Astrocyte (in vitro differentiated cells and primary cell): ENCODE data around the gene AGBL5. TPM values are rescaled to one million over a fixed set of nuclear protein-coding genes. Genes with fewer than 3 reads are reported as not detected.

ENCODE experiments used
- DNase-seq: peaks from one replicate; pipeline ENCODE4 v3.0.0-alpha.2; 2010; ENCODE audit warnings: low read depth
- FAIRE-seq: peaks from 2 replicates; lab custom pipeline; 2011; peaks lifted over from hg19 to GRCh38; lab: Jason Lieb, UNC
- H2AFZ ChIP-seq: 2 replicates; pipeline ENCODE4 v1.6.0; 2012; ENCODE audit warnings: low read depth, low read length, inconsistent platforms
- H3K27ac ChIP-seq: 2 replicates; pipeline ENCODE4 v1.5.1; 2011; ENCODE audit warnings: low read depth, low read length, inconsistent platforms
- H3K27me3 ChIP-seq: 2 replicates; pipeline ENCODE4 v1.6.0; 2011; ENCODE audit warnings: low read length, inconsistent platforms; ENCODE audit not compliant: insufficient read depth
- H3K36me3 ChIP-seq: 2 replicates; pipeline ENCODE4 v1.5.1; 2011; ENCODE audit warnings: low read length, inconsistent platforms; ENCODE audit not compliant: insufficient read depth
- H3K4me1 ChIP-seq: 2 replicates; pipeline ENCODE4 v1.5.1; 2011; ENCODE audit warnings: low read length, inconsistent platforms; ENCODE audit not compliant: insufficient read depth
- H3K4me2 ChIP-seq: 2 replicates; pipeline ENCODE4 v1.6.0; 2012; ENCODE audit warnings: low read length, inconsistent platforms
- H3K4me3 ChIP-seq: 2 replicates; pipeline ENCODE4 v1.5.1; 2011; ENCODE audit warnings: low read depth, mild to moderate bottlenecking, low read length, inconsistent platforms; ENCODE audit not compliant: insufficient read depth
- H3K79me2 ChIP-seq: 2 replicates; pipeline ENCODE4 v1.6.0; 2012; ENCODE audit warnings: mild to moderate bottlenecking, low read length, inconsistent platforms; ENCODE audit not compliant: insufficient read depth
- H3K9ac ChIP-seq: 2 replicates; pipeline ENCODE4 v1.6.0; 2012; ENCODE audit warnings: mild to moderate bottlenecking, low read length, inconsistent platforms
- H3K9me3 ChIP-seq: 2 replicates; pipeline ENCODE4 v1.5.1; 2012; ENCODE audit warnings: low read depth, mild to moderate bottlenecking, low read length, inconsistent platforms; ENCODE audit not compliant: insufficient read depth
- H4K20me1 ChIP-seq: 2 replicates; pipeline ENCODE4 v1.6.0; 2012; ENCODE audit warnings: low read length, inconsistent platforms; ENCODE audit not compliant: insufficient read depth
- H3K27ac Mint-ChIP-seq: one replicate; pipeline ENCODE4 v1.8.0; 2021; ENCODE audit warnings: mild to moderate bottlenecking, mixed read lengths; ENCODE audit not compliant: unreplicated experiment
- H3K27me3 Mint-ChIP-seq: one replicate; pipeline ENCODE4 v1.8.0; 2021; ENCODE audit warnings: low read depth, mixed read lengths; ENCODE audit not compliant: unreplicated experiment
- H3K36me3 Mint-ChIP-seq: one replicate; pipeline ENCODE4 v1.8.0; 2021; ENCODE audit warnings: low read depth, mixed read lengths; ENCODE audit not compliant: unreplicated experiment
- H3K4me1 Mint-ChIP-seq: one replicate; pipeline ENCODE4 v1.8.0; 2021; ENCODE audit warnings: low read depth, mixed read lengths; ENCODE audit not compliant: unreplicated experiment
- H3K4me3 Mint-ChIP-seq: one replicate; pipeline ENCODE4 v1.8.0; 2021; ENCODE audit warnings: mild to moderate bottlenecking, moderate library complexity, mixed read lengths; ENCODE audit not compliant: unreplicated experiment
- H3K9me3 Mint-ChIP-seq: one replicate; pipeline ENCODE4 v1.8.0; 2021; ENCODE audit warnings: mild to moderate bottlenecking, mixed read lengths; ENCODE audit not compliant: unreplicated experiment
- CTCF ChIP-seq: IDR thresholded peaks from 2 replicates; pipeline ENCODE4 v1.5.1; 2011; ENCODE audit warnings: low read depth, mild to moderate bottlenecking, inconsistent platforms, low read length, moderate library complexity; ENCODE audit not compliant: insufficient read depth
- EZH2 ChIP-seq: IDR thresholded peaks from 2 replicates; pipeline ENCODE4 v1.6.1; 2012; ENCODE audit warnings: mild to moderate bottlenecking, low read length, inconsistent platforms; ENCODE audit not compliant: insufficient read depth
- total RNA-seq: library from RNA; stranded (reverse); gene quantifications from 2 replicates; pipeline ENCODE4 v1.2.1, GENCODE V29; 2021

The AGBL5 gene
- total RNA-seq, 1 donor from 2014 or later, result 20.7 TPM

- Mint-ChIP-seq H3K27me3 (no peaks in the 10 kb centered on the region), H3K4me3 (no peak overlapping the region), H3K9me3 (no peaks in the 10 kb centered on the region), H3K36me3 (peaks cover 34% of the 10 kb centered on the region), H3K27ac (no peak overlapping the region), H3K4me1 (peaks cover 16% of the 10 kb centered on the region)
- Histone ChIP-seq H3K4me3 (no peak overlapping the region), H3K27ac (no peak overlapping the region), H3K9me3 (no peaks in the 10 kb centered on the region), H2AFZ (no peak overlapping the region), H3K4me2 (no peak overlapping the region), H3K9ac (no peak overlapping the region), H3K27me3 (no peaks in the 10 kb centered on the region), H4K20me1 (peaks cover 62% of the 10 kb centered on the region), H3K4me1 (peaks cover 9% of the 10 kb centered on the region), H3K79me2 (peaks cover 32% of the 10 kb centered on the region), H3K36me3 (no peaks in the 10 kb centered on the region)
- no peak for FAIRE-seq
- no peak for TF ChIP-seq CTCF
- no peak for TF ChIP-seq EZH2
- no peak for DNase-seq
These were observed 25.3 kb upstream of the AGBL5 start for GRCh38 chr2:27025861-27026851.

DNA sequence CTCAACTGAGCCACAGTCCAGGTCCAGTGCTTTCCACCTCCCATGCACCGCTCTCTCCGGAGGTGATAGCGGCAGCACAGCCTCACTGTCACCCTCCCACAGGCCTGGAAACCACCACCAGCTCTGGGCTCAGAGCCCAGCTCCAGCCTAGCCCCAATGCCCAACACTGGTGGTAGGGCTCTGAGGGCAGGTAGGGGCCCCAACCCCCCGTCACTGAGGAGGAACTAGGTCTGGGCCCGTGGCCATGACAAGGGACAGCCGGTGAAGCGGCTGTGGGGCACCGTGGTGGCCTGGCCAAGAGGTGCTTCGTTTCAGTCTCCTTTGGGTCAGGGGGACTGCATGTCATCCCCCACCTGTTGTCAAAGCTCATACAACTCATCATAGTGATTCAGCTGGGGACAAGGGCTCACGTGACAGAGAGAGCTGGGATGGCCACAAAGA is 24.2 kb upstream of the AGBL5 start:
- Histone ChIP-seq H3K36me3 (no peaks in the 10 kb centered on the region), H4K20me1 (peaks cover 62% of the 10 kb centered on the region), H3K9ac (no peak overlapping the region), H3K4me1 (peaks cover 4% of the 10 kb centered on the region), H3K9me3 (no peaks in the 10 kb centered on the region), H2AFZ (no peak overlapping the region), H3K4me3 (no peak overlapping the region), H3K4me2 (no peak overlapping the region), H3K27me3 (no peaks in the 10 kb centered on the region), H3K27ac (no peak overlapping the region), H3K79me2 (peaks cover 42% of the 10 kb centered on the region)
- FAIRE-seq (no peak), DNase-seq (no peak)
- Mint-ChIP-seq H3K4me1 (peaks cover 14% of the 10 kb centered on the region), H3K27ac (no peak overlapping the region), H3K4me3 (no peak overlapping the region), H3K9me3 (no peaks in the 10 kb centered on the region), H3K27me3 (no peaks in the 10 kb centered on the region), H3K36me3 (peaks cover 36% of the 10 kb centered on the region)
- no peak for TF ChIP-seq CTCF
- TF ChIP-seq EZH2, result no peak

- TF ChIP-seq EZH2 (no peak), CTCF (no peak)
- Mint-ChIP-seq H3K9me3 (no peaks in the 10 kb centered on the region), H3K4me1 (peaks cover 10% of the 10 kb centered on the region), H3K27me3 (no peaks in the 10 kb centered on the region), H3K36me3 (peaks cover 29% of the 10 kb centered on the region), H3K4me3 (no peak overlapping the region), H3K27ac (no peak overlapping the region)
- no peak for FAIRE-seq
- Histone ChIP-seq H3K4me3 (no peak overlapping the region), H3K9me3 (no peaks in the 10 kb centered on the region), H3K4me2 (no peak overlapping the region), H3K4me1 (peaks cover 8% of the 10 kb centered on the region), H3K27me3 (no peaks in the 10 kb centered on the region), H3K9ac (no peak overlapping the region), H2AFZ (no peak overlapping the region), H3K36me3 (no peaks in the 10 kb centered on the region), H4K20me1 (peaks cover 52% of the 10 kb centered on the region), H3K79me2 (peaks cover 59% of the 10 kb centered on the region), H3K27ac (no peak overlapping the region)
- no peak for DNase-seq
These were observed 22.4 kb upstream of the AGBL5 start for GRCh38 chr2:27029051-27029450.
